ENCODE results near the gene USPL1. TPM values are rescaled to one million over a fixed set of nuclear protein-coding genes. Genes with fewer than 3 reads are reported as not detected.
"Not testable (repeated sequence)": the region's sequence is repeated elsewhere in the genome, so short reads cannot be mapped to it uniquely, and the experiment has no call there.

The USPL1 gene
- polyA plus RNA-seq, 1 donor from 2014 or later: 60.1 TPM

DNA sequence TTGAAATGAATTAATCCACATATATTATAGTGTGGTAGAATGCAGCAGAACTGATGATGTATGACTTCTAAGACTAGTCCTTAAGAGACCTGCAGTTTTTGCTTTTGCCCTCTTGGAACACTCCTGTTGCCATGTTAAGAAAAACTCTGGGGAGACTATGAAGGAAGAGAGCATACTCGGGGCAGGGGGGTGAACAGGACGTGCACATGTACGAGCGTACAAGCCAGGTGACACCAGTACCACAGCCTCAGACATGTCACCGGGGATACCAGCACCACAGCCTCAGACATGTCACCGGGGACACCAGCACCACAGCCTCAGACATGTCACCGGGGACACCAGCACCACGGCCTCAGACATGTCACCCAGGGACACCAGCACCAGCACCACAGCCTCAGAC is 15.9 kb upstream of the USPL1 start:
- Histone ChIP-seq H2AFZ (ENCODE audit: low read depth, low read length) (no peak overlapping the region), H3K4me3 (ENCODE audit: low read length) (no peak overlapping the region), H3K36me3 (ENCODE audit: insufficient read depth, low read length) (no peaks in the 10 kb centered on the region), H3K9me3 (ENCODE audit: low read length) (no peaks in the 10 kb centered on the region), H3F3A (ENCODE audit: insufficient read depth, low read length, poor library complexity, severe bottlenecking) (no peaks in the 10 kb centered on the region), H3K27ac (ENCODE audit: low read length) (no peak overlapping the region), H3K9me2 (ENCODE audit: insufficient read depth, low read length) (no peaks in the 10 kb centered on the region), H4K20me1 (ENCODE audit: insufficient read depth) (no peaks in the 10 kb centered on the region), H3K79me2 (replicated peaks; ENCODE audit: insufficient read depth, low read length) (no peaks in the 10 kb centered on the region), H3K27me3 (ENCODE audit: insufficient read depth, low read depth, low read length) (no peaks in the 10 kb centered on the region), H3K9ac (ENCODE audit: low read length) (no peak overlapping the region), H3K4me2 (ENCODE audit: low read length) (no peak overlapping the region)
- no peak for TF ChIP-seq TAF1 (IDR thresholded peaks at IDR 0.05; ENCODE audit: low read depth)
- TF ChIP-seq RAD21 (conservative IDR thresholded peaks at IDR 0.05): no peak
- TF ChIP-seq, protein P1, sequence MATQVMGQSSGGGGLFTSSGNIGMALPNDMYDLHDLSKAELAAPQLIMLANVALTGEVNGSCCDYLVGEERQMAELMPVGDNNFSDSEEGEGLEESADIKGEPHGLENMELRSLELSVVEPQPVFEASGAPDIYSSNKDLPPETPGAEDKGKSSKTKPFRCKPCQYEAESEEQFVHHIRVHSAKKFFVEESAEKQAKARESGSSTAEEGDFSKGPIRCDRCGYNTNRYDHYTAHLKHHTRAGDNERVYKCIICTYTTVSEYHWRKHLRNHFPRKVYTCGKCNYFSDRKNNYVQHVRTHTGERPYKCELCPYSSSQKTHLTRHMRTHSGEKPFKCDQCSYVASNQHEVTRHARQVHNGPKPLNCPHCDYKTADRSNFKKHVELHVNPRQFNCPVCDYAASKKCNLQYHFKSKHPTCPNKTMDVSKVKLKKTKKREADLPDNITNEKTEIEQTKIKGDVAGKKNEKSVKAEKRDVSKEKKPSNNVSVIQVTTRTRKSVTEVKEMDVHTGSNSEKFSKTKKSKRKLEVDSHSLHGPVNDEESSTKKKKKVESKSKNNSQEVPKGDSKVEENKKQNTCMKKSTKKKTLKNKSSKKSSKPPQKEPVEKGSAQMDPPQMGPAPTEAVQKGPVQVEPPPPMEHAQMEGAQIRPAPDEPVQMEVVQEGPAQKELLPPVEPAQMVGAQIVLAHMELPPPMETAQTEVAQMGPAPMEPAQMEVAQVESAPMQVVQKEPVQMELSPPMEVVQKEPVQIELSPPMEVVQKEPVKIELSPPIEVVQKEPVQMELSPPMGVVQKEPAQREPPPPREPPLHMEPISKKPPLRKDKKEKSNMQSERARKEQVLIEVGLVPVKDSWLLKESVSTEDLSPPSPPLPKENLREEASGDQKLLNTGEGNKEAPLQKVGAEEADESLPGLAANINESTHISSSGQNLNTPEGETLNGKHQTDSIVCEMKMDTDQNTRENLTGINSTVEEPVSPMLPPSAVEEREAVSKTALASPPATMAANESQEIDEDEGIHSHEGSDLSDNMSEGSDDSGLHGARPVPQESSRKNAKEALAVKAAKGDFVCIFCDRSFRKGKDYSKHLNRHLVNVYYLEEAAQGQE (IDR thresholded peaks at IDR 0.05; ENCODE audit: borderline replicate concordance): no peak
- no peak for TF ChIP-seq POLR2AphosphoS5 (IDR thresholded peaks at IDR 0.05)
- TF ChIP-seq EZH2 (IDR thresholded peaks at IDR 0.05; ENCODE audit: borderline replicate concordance, insufficient read depth, low read length, poor library complexity, severe bottlenecking): no peak
- no peak for TF ChIP-seq SMC3 (conservative IDR thresholded peaks at IDR 0.05; ENCODE audit: poor library complexity)
- TF ChIP-seq, protein P2, sequence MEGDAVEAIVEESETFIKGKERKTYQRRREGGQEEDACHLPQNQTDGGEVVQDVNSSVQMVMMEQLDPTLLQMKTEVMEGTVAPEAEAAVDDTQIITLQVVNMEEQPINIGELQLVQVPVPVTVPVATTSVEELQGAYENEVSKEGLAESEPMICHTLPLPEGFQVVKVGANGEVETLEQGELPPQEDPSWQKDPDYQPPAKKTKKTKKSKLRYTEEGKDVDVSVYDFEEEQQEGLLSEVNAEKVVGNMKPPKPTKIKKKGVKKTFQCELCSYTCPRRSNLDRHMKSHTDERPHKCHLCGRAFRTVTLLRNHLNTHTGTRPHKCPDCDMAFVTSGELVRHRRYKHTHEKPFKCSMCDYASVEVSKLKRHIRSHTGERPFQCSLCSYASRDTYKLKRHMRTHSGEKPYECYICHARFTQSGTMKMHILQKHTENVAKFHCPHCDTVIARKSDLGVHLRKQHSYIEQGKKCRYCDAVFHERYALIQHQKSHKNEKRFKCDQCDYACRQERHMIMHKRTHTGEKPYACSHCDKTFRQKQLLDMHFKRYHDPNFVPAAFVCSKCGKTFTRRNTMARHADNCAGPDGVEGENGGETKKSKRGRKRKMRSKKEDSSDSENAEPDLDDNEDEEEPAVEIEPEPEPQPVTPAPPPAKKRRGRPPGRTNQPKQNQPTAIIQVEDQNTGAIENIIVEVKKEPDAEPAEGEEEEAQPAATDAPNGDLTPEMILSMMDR (IDR thresholded peaks at IDR 0.05; ENCODE audit: poor library complexity, severe bottlenecking): no peak
- no peak for TF ChIP-seq EP300 (conservative IDR thresholded peaks at IDR 0.05; ENCODE audit: poor library complexity, severe bottlenecking)
- no peak for TF ChIP-seq MXI1 (conservative IDR thresholded peaks at IDR 0.05; ENCODE audit: poor library complexity, severe bottlenecking)

- Histone ChIP-seq H3K4me2 (ENCODE audit: low read length) (no peak overlapping the region), H3K9ac (ENCODE audit: low read length) (no peak overlapping the region), H3K79me2 (replicated peaks; ENCODE audit: insufficient read depth, low read length) (no peaks in the 10 kb centered on the region), H4K20me1 (ENCODE audit: insufficient read depth) (no peaks in the 10 kb centered on the region), H2AFZ (ENCODE audit: low read depth, low read length) (no peak overlapping the region), H3K4me3 (ENCODE audit: low read length) (no peak overlapping the region), H3F3A (ENCODE audit: insufficient read depth, low read length, poor library complexity, severe bottlenecking) (no peaks in the 10 kb centered on the region), H3K36me3 (ENCODE audit: insufficient read depth, low read length) (no peaks in the 10 kb centered on the region), H3K9me3 (ENCODE audit: low read length) (no peaks in the 10 kb centered on the region), H3K9me2 (ENCODE audit: insufficient read depth, low read length) (no peaks in the 10 kb centered on the region), H3K27ac (ENCODE audit: low read length) (no peak overlapping the region), H3K27me3 (ENCODE audit: insufficient read depth, low read depth, low read length) (no peaks in the 10 kb centered on the region)
- TF ChIP-seq MXI1 (conservative IDR thresholded peaks at IDR 0.05; ENCODE audit: poor library complexity, severe bottlenecking) (no peak), RAD21 (conservative IDR thresholded peaks at IDR 0.05) (no peak), EZH2 (IDR thresholded peaks at IDR 0.05; ENCODE audit: borderline replicate concordance, insufficient read depth, low read length, poor library complexity, severe bottlenecking) (no peak), POLR2AphosphoS5 (IDR thresholded peaks at IDR 0.05) (no peak), TAF1 (IDR thresholded peaks at IDR 0.05; ENCODE audit: low read depth) (no peak), EP300 (conservative IDR thresholded peaks at IDR 0.05; ENCODE audit: poor library complexity, severe bottlenecking) (no peak), SMC3 (conservative IDR thresholded peaks at IDR 0.05; ENCODE audit: poor library complexity) (no peak)
- TF ChIP-seq, protein P1 (IDR thresholded peaks at IDR 0.05; ENCODE audit: borderline replicate concordance): no peak
- TF ChIP-seq, protein P2 (IDR thresholded peaks at IDR 0.05; ENCODE audit: poor library complexity, severe bottlenecking): no peak
Observed at GRCh38 chr13:30605052-30605451, 12.7 kb upstream of the USPL1 start.

GRCh38 chr13:30607186-30607585 is 10.5 kb upstream of the USPL1 start:
- H3K9me2 ChIP-seq (ENCODE audit: insufficient read depth, low read length); H3F3A ChIP-seq (ENCODE audit: insufficient read depth, low read length, poor library complexity, severe bottlenecking); H3K9me3 ChIP-seq (ENCODE audit: low read length); H3K9ac ChIP-seq (ENCODE audit: low read length); H2AFZ ChIP-seq (ENCODE audit: low read depth, low read length); H4K20me1 ChIP-seq (ENCODE audit: insufficient read depth); H3K27ac ChIP-seq (ENCODE audit: low read length); H3K79me2 ChIP-seq (replicated peaks; ENCODE audit: insufficient read depth, low read length); H3K36me3 ChIP-seq (ENCODE audit: insufficient read depth, low read length); H3K4me2 ChIP-seq (ENCODE audit: low read length); H3K4me3 ChIP-seq (ENCODE audit: low read length); H3K27me3 ChIP-seq (ENCODE audit: insufficient read depth, low read depth, low read length): not testable (repeated sequence)

All from neural cell (in vitro differentiated cells).